Fibroblast of the aortic adventitia (primary cell): ENCODE measurements around the gene ZNF350. TPM values are rescaled to one million over a fixed set of nuclear protein-coding genes. Genes with fewer than 3 reads are reported as not detected.
"Not testable (repeated sequence)": the region's sequence is repeated elsewhere in the genome, so short reads cannot be mapped to it uniquely, and the experiment has no call there.

ENCODE experiments used
- DNase-seq: peaks from one replicate; pipeline ENCODE4 v3.0.0-alpha.2; 2010; ENCODE audit warnings: low read depth
- H3K4me3 ChIP-seq: 2 replicates; pipeline ENCODE4 v1.5.1; 2011; ENCODE audit warnings: low read depth, mild to moderate bottlenecking, control low read depth, low read length, moderate library complexity
- CTCF ChIP-seq: IDR thresholded peaks from 2 replicates; pipeline ENCODE4 v1.5.1; 2011; ENCODE audit warnings: mild to moderate bottlenecking, low read length, control low read depth, inconsistent platforms; ENCODE audit not compliant: insufficient read depth
- total RNA-seq: library from RNA; depleted of rRNA; stranded (reverse); fragments of >200 nt; gene quantifications from 2 replicates; pipeline ENCODE4 v1.2.3, GENCODE V29; 2012; ENCODE audit warnings: low replicate concordance

ZNF350 gene
- total RNA-seq, 1 donor: 9.1 TPM

GRCh38 chr19:52020506-52020905 is 33.9 kb upstream of the ZNF350 start:
- no peak for TF ChIP-seq CTCF
- no peak for DNase-seq
- no peak overlapping the region for H3K4me3 ChIP-seq

DNA sequence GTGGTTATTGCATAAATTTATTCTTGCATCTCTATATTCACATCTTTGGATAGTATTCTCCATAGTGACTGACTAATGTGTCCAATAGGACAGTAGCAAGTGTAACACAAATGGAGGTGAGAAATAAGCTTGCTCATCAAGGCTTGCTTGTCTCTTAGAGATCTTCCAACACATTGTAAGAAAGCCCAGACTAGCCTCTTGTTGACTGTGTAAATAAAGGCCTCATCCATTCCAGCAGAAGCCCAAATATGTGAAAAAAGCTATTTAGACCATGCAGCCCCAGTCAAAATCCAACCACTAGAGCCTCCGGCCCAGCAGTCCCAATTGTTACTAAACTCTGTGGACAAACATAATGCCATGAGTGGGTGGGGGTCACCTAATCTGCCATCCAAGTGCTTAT is 24.0 kb upstream of the ZNF350 start:
- DNase-seq: no peak
- no peak for TF ChIP-seq CTCF
- H3K4me3 ChIP-seq: no peak overlapping the region

DNA sequence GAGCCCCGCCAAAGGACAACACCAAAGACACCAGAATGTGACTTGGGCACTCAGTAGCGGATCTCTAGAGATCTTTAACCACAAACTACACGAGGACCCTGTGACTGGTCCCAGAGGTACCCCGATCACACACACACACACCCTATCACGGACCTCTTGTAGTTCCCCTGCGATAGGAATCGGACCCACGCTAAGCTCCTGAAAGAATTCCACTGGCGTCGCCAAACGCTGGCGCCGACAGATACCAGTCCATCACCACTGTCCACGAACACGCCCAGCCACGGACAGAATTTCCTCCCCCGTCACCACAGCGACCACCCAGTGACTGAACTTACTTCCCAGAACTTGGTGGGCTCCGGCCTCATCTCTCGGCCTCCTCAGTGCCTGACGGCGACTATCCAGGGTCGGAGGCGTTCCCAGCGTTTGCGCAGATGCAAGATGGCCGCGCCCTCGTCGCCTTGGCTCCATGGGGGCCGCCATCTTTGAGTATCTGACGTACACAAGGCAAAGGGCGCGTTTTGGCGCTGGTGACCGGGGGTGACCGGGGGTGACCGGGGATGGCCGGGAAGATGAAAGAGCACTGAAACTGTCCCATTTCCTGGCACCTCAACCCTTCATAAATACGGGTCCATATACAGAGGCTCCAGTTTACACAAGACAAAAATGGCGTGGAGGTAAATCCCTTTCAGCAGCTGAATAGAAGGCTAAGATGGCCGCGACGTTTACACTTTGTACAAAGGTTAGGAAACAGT is 21.3 kb upstream of the ZNF350 start, which contains the start of gene ZNF615:
TSS of gene ZNF615 (minus strand) at position 406 of the 752 bp plus-strand sequence. CDS start 4,500 bp downstream, outside the sequence.
- DNase-seq: peak; percentile 85

GRCh38 chr19:52007451-52007805 is 20.8 kb upstream of the ZNF350 start:
- DNase-seq: peak; percentile 7
- no peak for TF ChIP-seq CTCF
- peak overlapping the region; percentile 98 for H3K4me3 ChIP-seq

More for the DNA sequence above, 21.3 kb upstream of the ZNF350 start, which contains the start of gene ZNF615:
- peak within 1 kb of the TSS; percentile 98 for H3K4me3 ChIP-seq
- no peak for TF ChIP-seq CTCF

- H3K4me3 ChIP-seq: no peak overlapping the region
- peak; percentile 5 for DNase-seq
- TF ChIP-seq CTCF: no peak
These were observed 7.5 kb upstream of the ZNF350 start for GRCh38 chr19:51994048-51994644.

DNA sequence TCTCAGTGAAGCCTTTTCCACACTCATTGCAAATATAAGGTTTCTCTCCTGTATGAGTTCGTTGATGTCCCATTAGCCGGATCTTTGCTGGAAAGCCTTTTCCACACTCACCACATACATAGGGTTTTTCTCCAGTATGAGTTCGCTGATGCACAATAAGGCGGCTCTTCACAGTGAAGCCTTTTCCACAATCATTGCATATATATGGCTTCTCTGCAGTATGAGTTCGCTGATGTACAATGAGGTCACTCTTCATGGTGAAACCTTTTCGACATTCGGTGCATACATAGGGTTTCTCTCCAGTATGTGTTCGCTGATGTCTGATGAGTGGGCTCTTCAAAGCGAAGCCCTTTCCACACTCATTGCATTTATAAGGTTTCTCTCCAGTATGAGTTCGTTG is 6.8 kb upstream of the ZNF350 start:
- no peak overlapping the region for H3K4me3 ChIP-seq
- DNase-seq: no peak
- no peak for TF ChIP-seq CTCF

DNA sequence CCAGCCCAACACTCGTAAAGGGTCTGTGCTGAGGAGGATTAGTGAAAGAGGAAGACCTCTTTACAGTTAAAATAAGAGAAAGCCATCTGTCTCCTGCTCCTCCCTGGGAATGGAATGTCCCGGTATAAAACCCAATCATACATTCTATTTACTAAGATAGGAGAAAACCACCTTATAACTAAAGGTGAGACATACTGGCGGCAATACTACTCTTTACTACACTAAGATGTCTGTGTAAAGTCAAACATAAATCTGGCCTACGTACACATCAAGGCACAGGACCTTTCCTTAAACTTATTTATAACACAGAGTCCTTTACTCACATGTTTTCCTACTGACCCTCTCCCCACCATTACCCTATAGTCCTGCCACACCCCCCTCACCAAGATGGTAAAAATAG is 3.3 kb downstream of the ZNF350 start:
- DNase-seq: no peak
- no peak overlapping the region for H3K4me3 ChIP-seq
- no peak for TF ChIP-seq CTCF

DNA sequence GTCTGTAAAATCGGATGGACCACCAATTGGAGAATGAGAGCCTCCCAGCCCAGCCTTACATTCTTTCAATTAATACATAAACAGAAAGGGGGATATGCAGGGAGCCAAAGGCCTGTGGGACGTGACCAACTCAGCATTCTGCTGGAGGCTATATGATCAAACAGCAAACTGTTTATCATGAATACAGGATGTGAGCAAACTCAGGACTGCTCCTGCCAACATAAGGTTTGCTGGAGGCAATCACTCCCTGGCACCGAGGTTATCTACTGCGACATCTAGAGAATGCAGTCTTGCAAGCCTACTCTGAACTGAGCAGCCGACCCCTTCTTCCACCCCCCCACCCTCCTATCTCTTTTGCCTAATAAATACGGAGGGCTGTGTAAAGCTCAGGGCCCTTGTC is 5.7 kb downstream of the ZNF350 start:
- not testable (repeated sequence) for DNase-seq, H3K4me3 ChIP-seq
